ENCODE data around the gene PRAMEF17.
"Not testable (repeated sequence)": the region's sequence is repeated elsewhere in the genome, so short reads cannot be mapped to it uniquely, and the experiment has no call there.

PRAMEF17 gene, protein sequence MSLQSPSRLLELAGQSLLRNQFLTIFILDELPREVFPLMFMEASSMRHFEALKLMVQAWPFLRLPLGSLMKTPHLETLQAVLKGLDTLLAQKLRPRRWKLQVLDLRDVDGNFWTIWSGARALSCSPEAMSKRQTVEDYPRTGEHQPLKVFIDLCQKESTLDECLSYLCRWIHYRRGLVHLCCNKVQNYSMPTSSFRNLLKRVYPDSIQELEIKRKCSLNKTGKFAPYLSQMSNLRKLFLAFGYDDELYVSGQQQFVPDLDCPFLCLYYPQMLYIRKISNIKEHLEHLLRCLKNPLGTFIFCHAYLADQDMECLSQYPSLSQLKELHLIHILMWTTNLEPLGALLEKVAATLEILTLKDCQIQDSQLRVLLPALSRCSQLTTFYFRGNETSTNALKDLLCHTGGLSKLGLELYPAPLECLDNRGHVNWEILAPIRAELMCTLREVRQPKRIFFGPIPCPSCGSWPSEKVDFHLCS

DNA sequence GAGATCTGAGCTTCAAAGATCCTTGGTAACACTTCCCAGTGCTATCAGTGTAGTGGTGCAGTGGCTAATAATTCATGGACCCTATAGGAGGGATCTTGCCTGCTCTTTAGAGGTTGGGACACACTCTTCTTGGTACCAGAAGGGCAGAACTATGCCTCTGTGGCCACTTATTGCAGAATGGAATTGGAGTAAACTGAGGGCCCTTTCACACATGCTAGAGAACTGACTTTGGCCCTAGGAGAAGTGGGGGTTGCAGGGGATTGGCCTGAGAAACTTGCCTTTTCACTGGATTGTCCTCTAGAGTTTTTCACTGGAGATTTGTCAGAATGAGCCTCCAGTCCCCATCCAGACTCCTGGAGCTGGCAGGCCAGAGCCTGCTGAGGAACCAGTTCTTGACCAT, at the start of gene PRAMEF17:
PRAMEF17 (plus strand) TSS at position 301 of the 400 bp plus-strand sequence; CDS start at position 327, 26 bp downstream.
- H3K4me3 ChIP-seq (ENCODE audit: low read depth, low read length); H3K36me3 ChIP-seq (ENCODE audit: control insufficient read depth, insufficient read depth, low read length); H3K27me3 ChIP-seq (ENCODE audit: control insufficient read depth, insufficient read depth, low read length); H3K4me1 ChIP-seq (ENCODE audit: control insufficient read depth, insufficient read depth, low read length); H3K9ac ChIP-seq (ENCODE audit: low read length); H3K27ac ChIP-seq (ENCODE audit: low read depth, low read length): not testable (repeated sequence)
- peaks cover 29% of the 10 kb centered on the region; the same call in 1 of the 2 replicates for H3K9me3 ChIP-seq (ENCODE audit: control insufficient read depth, insufficient read depth, low read depth, low read length)

DNA sequence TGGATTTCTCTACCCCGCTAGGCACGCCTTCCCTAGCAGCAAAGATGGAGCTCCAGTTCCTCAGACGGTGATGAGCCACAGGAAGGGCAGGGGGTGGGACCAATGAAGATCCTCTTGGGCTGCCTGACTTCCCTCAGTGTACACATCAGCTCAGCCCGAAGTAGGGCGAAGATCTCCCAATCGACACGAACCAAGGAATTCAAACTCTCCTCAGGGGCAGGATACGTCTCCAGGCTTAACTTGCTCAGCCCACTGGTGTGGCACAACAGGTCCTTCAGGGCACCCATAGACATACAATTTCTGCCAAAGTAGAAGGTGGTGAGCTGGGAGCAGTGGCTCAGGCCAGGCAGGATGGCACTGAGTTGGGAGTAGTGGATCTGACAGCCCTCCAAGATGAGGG, 46.9 kb upstream of the PRAMEF17 start:
- not testable (repeated sequence) for H3K27me3 ChIP-seq (ENCODE audit: control insufficient read depth, insufficient read depth, low read length); H3K4me1 ChIP-seq (ENCODE audit: control insufficient read depth, insufficient read depth, low read length); H3K9me3 ChIP-seq (ENCODE audit: control insufficient read depth, insufficient read depth, low read depth, low read length); H3K27ac ChIP-seq (ENCODE audit: low read depth, low read length); H3K36me3 ChIP-seq (ENCODE audit: control insufficient read depth, insufficient read depth, low read length); H3K9ac ChIP-seq (ENCODE audit: low read length); H3K4me3 ChIP-seq (ENCODE audit: low read depth, low read length)

DNA sequence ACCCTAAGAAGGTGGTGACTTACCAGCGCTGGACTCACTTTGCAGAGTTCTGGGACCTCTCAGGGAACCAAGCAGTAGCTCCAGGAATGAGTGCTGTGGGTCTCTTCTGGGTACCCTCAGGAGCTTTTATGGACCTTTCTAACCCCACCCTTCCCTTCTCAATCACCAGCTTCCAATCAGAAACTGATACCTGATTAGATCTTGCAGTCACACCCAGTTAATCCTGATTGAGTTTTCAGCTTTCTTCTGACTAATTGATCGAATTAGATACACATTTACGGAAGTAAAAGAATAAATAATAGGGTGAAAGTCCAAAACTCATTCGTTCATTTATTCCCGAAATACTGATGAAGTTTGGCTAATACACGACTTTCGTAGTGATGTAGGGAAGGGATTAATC, 42.4 kb upstream of the PRAMEF17 start, which contains the start of gene PRAMEF14:
PRAMEF14 (minus strand) TSS at position 101 of the 400 bp plus-strand sequence. CDS start 1,820 bp downstream, outside the sequence.
- not testable (repeated sequence) for H3K36me3 ChIP-seq (ENCODE audit: control insufficient read depth, insufficient read depth, low read length); H3K4me3 ChIP-seq (ENCODE audit: low read depth, low read length); H3K4me1 ChIP-seq (ENCODE audit: control insufficient read depth, insufficient read depth, low read length); H3K9me3 ChIP-seq (ENCODE audit: control insufficient read depth, insufficient read depth, low read depth, low read length); H3K27ac ChIP-seq (ENCODE audit: low read depth, low read length); H3K9ac ChIP-seq (ENCODE audit: low read length); H3K27me3 ChIP-seq (ENCODE audit: control insufficient read depth, insufficient read depth, low read length)

DNA sequence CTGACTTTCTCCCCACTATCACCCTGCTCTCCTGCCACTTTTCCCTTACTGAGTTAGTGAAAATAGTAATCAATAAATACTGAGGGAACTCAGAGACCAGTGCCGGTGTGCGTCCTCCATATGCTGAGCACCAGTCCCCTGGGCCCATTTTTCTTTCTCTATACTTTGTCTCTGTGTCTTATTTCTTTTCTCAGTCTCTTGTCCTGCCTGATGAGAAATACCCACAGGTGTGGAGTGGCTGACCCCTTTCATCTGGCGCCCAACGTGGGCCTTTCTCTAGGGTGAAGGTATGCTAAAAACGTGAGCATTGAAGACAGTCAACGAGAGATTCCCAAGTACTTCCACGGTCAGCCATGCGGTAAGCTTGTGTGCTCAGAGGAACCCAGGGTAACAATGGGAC, 36.0 kb upstream of the PRAMEF17 start:
- H3K4me3 ChIP-seq (ENCODE audit: low read depth, low read length); H3K36me3 ChIP-seq (ENCODE audit: control insufficient read depth, insufficient read depth, low read length); H3K27ac ChIP-seq (ENCODE audit: low read depth, low read length); H3K27me3 ChIP-seq (ENCODE audit: control insufficient read depth, insufficient read depth, low read length); H3K9ac ChIP-seq (ENCODE audit: low read length); H3K9me3 ChIP-seq (ENCODE audit: control insufficient read depth, insufficient read depth, low read depth, low read length); H3K4me1 ChIP-seq (ENCODE audit: control insufficient read depth, insufficient read depth, low read length): not testable (repeated sequence)

DNA sequence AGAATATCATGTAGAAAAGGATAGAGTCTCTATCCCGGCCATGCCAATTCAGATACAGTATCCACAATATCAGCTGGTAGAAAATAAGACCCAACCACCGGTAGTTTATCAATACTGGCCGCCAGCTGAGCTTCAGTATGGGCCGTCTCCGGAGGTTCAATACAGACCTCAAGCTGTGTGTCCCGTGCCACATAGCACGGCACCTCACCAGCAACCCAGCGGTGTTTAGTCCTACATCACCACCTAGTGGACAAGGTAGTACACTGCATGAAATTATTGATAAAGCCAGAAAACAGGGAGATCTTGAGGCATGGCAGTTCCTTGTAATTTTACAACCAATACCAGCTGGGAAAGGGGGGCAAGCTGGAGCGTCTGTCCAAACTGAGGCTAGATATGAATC, 35.0 kb upstream of the PRAMEF17 start:
- H3K9me3 ChIP-seq (ENCODE audit: control insufficient read depth, insufficient read depth, low read depth, low read length); H3K27ac ChIP-seq (ENCODE audit: low read depth, low read length); H3K27me3 ChIP-seq (ENCODE audit: control insufficient read depth, insufficient read depth, low read length); H3K9ac ChIP-seq (ENCODE audit: low read length); H3K36me3 ChIP-seq (ENCODE audit: control insufficient read depth, insufficient read depth, low read length); H3K4me3 ChIP-seq (ENCODE audit: low read depth, low read length); H3K4me1 ChIP-seq (ENCODE audit: control insufficient read depth, insufficient read depth, low read length): not testable (repeated sequence)

DNA sequence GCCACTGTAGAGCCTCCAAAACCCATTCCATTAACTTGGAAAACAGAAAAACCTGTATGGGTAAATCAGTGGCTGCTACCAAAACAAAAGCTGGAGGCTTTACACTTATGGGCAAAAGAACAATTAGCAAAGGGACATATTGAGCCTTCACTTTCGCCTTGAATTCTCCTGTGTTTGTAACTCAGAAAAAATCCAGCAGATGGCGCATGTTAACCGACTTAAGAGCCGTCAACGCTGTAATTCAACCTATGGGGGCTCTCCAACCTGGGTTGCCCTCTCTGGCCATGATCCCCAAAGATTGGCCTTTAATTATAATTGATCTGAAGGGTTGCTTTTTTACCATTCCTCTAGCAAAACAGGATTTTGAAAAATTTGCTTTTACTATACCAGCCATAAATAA, 32.7 kb upstream of the PRAMEF17 start:
- H3K27me3 ChIP-seq (ENCODE audit: control insufficient read depth, insufficient read depth, low read length) = not testable (repeated sequence)

DNA sequence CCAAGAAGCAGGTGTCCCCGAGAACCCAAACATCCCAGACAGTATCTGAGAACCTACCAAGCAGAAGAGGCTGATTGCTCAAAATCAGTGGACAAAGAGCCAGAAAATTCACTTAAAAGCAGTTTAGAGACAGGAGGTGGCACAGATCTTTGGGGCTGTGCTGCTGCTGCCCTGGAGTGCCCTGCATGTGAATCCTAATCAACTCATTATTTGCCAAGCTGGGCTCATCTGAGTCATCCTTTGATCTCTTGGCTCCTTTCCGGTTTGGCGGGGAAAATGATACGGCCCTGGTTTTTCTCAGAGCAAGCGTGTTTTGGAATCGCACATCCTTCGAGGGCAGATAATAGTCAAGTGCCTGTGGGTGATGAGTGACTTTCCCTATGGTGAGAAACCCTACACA, 27.1 kb upstream of the PRAMEF17 start:
- not testable (repeated sequence) for H3K4me3 ChIP-seq (ENCODE audit: low read depth, low read length); H3K4me1 ChIP-seq (ENCODE audit: control insufficient read depth, insufficient read depth, low read length); H3K9ac ChIP-seq (ENCODE audit: low read length); H3K36me3 ChIP-seq (ENCODE audit: control insufficient read depth, insufficient read depth, low read length); H3K9me3 ChIP-seq (ENCODE audit: control insufficient read depth, insufficient read depth, low read depth, low read length); H3K27ac ChIP-seq (ENCODE audit: low read depth, low read length); H3K27me3 ChIP-seq (ENCODE audit: control insufficient read depth, insufficient read depth, low read length)

More for the DNA sequence above, 32.7 kb upstream of the PRAMEF17 start:
- H3K4me3 ChIP-seq (ENCODE audit: low read depth, low read length); H3K27ac ChIP-seq (ENCODE audit: low read depth, low read length); H3K36me3 ChIP-seq (ENCODE audit: control insufficient read depth, insufficient read depth, low read length); H3K9ac ChIP-seq (ENCODE audit: low read length); H3K4me1 ChIP-seq (ENCODE audit: control insufficient read depth, insufficient read depth, low read length); H3K9me3 ChIP-seq (ENCODE audit: control insufficient read depth, insufficient read depth, low read depth, low read length): not testable (repeated sequence)

DNA sequence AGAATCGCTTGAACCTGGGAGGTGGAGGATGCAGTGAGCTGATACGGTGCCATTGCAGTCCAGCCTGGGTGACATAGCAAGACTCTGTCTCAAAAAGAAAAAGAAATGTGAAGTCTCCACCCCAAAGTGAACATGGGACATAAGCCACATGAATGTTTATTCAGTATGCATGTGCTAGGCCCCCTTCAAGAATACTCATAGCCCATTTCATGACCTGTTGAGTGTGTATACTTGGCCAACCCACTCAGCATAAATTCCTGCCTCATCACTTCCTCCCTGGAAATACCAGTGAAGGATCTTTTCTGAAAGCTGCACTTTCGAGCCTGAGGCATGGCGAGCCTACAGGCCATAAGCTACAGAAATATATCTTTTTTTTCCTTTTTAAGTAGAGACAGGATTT, 24.5 kb upstream of the PRAMEF17 start:
- H3K27me3 ChIP-seq (ENCODE audit: control insufficient read depth, insufficient read depth, low read length); H3K9ac ChIP-seq (ENCODE audit: low read length); H3K4me1 ChIP-seq (ENCODE audit: control insufficient read depth, insufficient read depth, low read length); H3K9me3 ChIP-seq (ENCODE audit: control insufficient read depth, insufficient read depth, low read depth, low read length); H3K4me3 ChIP-seq (ENCODE audit: low read depth, low read length); H3K36me3 ChIP-seq (ENCODE audit: control insufficient read depth, insufficient read depth, low read length); H3K27ac ChIP-seq (ENCODE audit: low read depth, low read length): not testable (repeated sequence)

DNA sequence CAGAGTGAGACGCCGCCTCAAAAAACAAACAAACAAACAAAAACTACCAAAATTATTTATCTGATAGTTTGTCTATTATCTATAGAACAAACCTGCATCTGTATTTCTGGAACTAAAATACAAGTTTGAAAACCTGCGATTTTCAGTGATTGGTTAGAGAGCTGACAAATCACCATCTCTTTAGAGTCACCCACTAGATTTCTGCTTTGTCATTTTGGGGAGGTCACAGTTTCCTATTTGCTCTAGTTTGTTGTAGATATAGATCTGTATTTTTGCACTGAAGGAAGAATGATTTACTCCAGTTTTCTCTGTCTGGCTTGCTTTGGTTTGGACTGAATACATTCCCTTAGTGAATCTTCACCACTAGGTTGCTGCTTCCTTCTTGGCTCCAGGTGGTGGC, 22.9 kb upstream of the PRAMEF17 start:
- H3K9me3 ChIP-seq (ENCODE audit: control insufficient read depth, insufficient read depth, low read depth, low read length); H3K9ac ChIP-seq (ENCODE audit: low read length); H3K27ac ChIP-seq (ENCODE audit: low read depth, low read length); H3K4me3 ChIP-seq (ENCODE audit: low read depth, low read length); H3K4me1 ChIP-seq (ENCODE audit: control insufficient read depth, insufficient read depth, low read length); H3K36me3 ChIP-seq (ENCODE audit: control insufficient read depth, insufficient read depth, low read length); H3K27me3 ChIP-seq (ENCODE audit: control insufficient read depth, insufficient read depth, low read length): not testable (repeated sequence)

DNA sequence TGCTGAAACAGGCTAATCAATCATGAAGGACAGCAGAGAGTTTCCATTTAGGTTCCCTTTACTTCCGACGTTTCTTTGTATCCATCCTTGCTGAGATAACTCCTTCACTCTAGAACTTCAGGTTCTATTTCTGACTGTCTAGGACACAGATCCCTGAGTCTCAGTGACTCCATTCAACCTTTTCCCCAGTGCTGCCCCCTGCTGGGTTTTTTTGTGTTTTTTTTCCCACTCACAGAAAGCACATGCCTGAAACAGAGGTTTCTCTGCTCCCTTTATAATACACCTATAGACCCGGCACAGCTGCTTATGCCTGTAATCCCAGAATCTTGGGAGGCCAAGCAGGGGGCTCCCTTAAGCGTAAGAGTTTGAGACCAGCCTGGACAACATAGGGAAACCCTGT, 20.9 kb upstream of the PRAMEF17 start:
- not testable (repeated sequence) for H3K4me3 ChIP-seq (ENCODE audit: low read depth, low read length); H3K4me1 ChIP-seq (ENCODE audit: control insufficient read depth, insufficient read depth, low read length); H3K36me3 ChIP-seq (ENCODE audit: control insufficient read depth, insufficient read depth, low read length); H3K27ac ChIP-seq (ENCODE audit: low read depth, low read length); H3K9ac ChIP-seq (ENCODE audit: low read length); H3K27me3 ChIP-seq (ENCODE audit: control insufficient read depth, insufficient read depth, low read length)
- H3K9me3 ChIP-seq (ENCODE audit: control insufficient read depth, insufficient read depth, low read depth, low read length) = peaks cover 17% of the 10 kb centered on the region; the same call in 1 of the 2 replicates

DNA sequence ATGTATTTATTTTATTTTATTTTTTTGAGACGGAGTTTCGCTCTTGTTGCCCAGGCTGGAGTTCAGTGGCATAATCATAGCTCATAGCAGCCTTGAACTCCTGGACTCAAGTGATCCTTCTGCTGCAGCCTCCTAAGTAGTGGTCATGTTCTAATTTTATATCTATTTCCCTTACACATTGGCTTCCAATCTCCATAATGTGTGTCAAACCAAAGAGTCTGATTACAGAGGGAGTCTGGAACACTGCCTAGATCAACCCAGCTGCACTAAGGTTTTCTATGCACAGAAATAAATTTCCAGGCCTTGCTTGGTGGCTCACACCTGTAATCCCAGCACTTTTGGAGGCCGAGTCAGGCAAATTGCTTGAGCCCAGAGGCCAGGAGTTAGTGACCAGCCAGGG, 10.4 kb upstream of the PRAMEF17 start:
- not testable (repeated sequence) for H3K27me3 ChIP-seq (ENCODE audit: control insufficient read depth, insufficient read depth, low read length); H3K4me1 ChIP-seq (ENCODE audit: control insufficient read depth, insufficient read depth, low read length); H3K9me3 ChIP-seq (ENCODE audit: control insufficient read depth, insufficient read depth, low read depth, low read length); H3K36me3 ChIP-seq (ENCODE audit: control insufficient read depth, insufficient read depth, low read length); H3K4me3 ChIP-seq (ENCODE audit: low read depth, low read length); H3K9ac ChIP-seq (ENCODE audit: low read length); H3K27ac ChIP-seq (ENCODE audit: low read depth, low read length)
